ENCODE measurements around the gene CAPZB.

CAPZB gene

DNA sequence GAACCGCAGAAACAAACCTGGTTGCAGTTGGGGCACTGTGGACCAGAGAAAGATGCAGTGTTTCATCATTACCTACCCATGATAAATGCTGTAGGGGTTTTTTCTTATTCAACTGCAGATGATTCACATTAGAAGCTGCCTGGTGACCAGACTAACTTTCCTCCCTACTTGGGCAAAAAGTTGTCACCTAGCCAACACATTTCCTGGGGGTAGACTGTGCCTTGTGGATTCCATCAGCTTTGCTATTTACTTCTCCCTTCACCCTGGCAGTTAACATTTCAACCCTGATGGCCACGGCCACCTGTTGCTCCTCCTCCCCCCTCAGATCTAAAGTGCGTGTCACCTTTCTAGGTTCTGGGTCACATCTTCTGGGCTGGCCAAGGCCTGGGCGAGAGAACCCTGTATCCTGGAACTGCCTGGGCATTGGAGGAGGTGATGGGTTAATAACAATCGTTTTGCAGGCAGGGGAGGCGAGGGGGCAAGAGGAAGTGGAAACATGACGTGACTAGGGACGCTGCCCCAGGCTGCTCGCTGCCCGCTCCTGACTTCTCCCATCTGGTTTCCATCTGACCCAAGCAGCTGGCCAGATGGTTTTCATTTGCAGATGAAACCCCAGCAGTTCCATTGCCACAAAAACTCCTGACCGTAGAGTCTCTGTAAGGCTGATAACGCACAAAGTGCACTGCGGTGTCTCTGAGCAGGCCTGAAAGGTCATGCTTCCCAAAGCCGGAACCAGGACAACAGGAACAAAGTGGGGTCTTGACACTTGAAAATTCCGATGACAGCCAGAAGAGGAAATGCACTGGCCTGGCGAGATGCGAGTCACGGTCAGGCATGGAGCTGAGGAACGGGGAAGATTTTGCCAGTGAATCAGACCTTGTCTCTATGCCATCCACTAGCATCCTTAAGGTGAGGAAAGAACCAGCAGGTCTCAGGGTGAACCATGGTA lies 36.6 kb downstream of the CAPZB start:
- DNase-seq (ENCODE audit: low spot score): peak; percentile 83

DNA sequence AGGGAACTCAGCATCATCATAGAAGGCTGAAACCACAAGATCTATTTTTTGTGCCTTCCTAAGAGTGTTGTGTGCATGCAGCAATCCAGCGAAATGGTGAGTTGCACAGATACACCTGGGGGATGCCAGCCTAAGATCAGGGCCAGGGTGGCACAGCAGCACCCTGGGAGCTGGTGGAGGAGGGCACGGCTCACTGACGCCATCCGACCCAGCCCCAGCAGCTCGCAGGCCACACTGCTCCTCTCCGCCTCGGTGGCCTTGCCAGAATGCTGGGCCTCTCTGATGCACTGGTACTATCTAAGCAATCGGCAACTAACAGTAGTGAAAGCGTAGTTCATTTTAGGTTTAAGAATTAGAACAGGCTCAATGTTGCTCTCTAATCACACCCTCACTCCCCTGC lies 37.8 kb downstream of the CAPZB start:
- no peak for DNase-seq (ENCODE audit: low spot score)

DNA sequence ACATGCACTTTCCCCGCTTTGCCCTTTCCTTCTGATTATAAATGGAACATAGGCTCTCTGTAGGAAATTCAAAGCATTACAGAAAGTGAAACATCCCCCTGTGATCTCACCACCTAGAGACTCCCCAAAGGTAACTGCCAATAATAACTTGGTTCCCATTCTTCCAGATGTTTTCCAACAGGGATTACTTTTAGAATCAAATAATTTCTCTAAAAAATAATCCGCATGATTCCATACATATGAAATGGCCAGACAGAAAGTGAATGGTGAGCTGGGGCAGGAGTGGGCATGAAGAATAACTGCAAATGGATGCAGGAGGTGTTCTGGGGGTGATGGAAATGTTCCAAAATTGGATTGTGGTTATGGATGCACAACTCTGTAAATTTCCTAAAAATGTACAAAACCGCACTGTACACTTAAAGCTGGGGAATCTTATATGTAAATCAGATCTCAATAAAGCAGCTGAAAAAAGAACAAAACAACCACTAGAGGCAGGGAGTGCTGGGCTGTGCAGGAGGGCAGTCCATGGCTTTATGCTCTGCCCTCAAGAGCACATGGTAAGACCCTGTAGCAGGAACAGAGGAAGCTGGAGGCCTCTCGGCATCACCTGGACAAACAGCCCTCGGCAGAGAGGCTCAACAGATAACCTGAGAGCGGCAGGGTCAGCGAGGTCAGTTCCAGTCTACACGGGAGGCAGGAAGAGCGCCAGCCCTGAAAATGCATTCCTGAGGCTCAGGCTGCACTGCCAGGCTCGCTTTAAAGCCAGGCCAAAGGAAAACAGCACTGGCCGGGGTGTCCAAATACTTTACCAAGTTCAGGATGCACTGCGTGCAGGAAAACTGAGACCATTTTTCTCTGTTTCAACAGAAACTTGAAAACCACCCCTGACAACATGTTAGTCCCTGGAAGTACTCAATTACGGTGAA lies 39.7 kb downstream of the CAPZB start:
- DNase-seq (ENCODE audit: low spot score): peak; percentile 52

DNA sequence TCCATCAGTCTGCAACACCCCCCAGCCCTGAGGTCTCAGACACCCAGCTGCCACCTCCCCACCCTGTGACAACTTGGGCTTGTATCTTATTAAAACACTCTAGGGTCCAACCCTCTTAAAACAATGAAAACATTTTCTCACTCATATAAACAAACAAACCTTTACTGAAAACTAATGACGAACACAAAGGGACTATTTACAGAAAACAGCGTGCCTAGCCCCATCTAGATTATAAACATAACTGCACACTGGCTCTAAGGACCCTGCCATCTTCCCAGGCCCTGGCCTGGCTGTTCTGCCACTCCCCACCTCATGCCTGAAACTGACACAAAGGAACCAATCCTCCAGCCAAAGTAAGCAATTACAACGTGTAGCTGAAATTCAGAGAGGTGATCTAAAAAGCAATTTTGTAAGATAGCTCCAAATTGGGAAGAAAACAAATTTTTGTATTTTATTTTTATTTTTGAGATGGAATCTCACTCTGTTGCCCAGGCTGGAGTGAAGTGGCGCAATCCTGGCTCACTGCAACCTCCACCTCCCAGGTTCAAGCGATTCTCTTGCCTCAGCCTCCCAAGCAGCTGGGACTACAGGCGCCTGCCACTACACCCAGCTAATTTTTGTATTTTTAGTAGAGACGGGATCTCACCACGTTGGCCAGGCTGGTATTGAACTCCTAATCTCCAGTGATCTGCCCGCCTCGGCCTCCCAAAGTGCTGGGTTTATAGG lies 40.9 kb downstream of the CAPZB start:
- no peak for DNase-seq (ENCODE audit: low spot score)

DNA sequence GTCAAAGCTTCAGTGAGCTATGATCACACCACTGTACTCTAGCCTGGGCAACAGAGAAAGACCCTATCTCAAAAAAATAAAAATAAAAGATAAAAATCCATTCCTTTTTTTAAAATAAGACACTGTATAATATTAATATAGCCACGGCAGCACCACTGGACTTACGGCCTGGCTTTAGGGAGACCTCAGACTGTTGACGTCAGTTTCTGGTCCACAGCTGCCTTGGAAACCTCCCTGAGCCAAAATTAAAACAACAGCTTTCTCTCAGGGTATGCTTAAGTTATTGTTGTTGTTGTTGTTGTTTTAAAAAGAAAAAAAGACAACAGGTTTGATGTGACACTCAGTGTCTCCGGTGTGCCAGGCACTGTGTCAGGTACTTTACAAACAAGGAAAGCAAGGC lies 42.0 kb downstream of the CAPZB start:
- no peak for DNase-seq (ENCODE audit: low spot score)

DNA sequence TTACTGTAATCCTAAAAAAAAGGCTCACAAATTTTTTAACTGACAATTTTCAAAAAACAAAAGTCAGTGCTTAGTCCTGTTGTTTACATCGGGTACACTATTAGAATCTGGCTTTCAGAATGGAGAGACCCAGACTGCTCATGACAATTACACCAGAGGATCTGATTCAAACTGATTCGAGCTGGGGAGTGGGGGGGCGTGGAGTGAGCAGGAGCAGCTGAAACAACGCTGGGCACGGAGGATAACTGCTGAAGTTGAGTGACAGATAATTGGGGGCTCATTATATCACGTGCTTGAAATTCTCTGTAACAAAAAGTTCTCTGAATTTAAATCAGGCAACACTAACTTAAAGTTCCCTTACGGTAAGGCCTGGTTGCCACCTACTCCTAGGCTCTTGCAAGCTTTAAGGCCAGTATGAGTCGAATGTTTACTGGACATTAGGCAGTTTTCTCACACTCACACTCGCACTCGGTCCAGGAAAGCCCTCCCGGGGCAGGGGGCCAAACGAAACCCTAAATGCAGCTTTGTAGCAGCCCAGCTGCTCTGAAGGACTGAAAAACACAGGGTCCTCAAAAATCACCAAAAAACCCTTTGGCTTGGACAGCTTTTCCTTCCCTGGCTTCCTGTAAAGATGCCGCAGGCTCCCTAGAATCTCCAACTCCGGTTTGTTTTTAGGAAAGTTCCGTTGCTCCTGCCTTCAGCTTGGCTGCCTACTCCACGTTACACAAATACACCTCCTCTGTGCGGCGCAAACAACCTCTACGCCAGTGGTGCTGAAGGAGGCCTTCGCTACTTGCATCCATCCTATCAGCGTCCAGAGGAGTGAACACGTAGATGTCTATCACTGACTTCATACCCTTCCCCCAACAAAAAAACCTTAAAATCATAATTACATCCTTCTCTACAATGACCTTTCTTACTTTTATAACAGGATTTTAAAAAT lies 42.9 kb downstream of the CAPZB start:
- DNase-seq (ENCODE audit: low spot score): no peak

DNA sequence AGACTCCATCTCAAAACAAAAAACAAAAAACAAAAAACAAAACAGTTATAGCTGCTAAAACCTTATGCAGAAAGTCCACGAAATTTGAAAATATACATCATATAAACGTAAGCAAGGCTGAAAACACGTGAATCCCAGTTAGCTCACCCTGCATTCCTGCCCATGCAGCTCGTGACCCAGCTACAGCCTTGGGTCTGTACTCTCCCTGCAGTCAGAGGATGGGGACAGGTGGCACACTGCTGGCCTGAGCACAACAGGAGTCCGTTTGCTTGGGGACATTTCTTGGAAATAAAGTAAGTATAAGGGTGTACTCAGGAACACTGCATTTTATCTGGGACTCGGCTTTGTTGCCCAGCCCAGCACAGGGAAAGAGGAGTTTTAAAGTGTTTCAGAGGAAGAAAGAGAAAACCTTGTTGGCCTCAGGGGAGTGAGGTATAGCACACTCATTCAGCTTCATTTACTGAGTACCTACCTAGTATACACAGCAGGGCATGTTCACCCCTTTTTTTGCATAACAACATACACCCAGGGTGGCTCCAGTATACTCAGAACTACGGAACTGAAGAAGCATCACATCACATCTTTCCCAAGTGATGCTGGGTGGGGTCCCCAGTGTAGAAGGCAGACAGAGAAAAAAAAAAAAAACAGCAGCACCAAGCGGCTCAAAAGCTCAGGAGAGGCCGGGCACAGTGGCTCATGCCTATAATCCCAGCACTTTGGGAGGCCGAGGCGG lies 44.1 kb downstream of the CAPZB start:
- no peak for DNase-seq (ENCODE audit: low spot score)

DNA sequence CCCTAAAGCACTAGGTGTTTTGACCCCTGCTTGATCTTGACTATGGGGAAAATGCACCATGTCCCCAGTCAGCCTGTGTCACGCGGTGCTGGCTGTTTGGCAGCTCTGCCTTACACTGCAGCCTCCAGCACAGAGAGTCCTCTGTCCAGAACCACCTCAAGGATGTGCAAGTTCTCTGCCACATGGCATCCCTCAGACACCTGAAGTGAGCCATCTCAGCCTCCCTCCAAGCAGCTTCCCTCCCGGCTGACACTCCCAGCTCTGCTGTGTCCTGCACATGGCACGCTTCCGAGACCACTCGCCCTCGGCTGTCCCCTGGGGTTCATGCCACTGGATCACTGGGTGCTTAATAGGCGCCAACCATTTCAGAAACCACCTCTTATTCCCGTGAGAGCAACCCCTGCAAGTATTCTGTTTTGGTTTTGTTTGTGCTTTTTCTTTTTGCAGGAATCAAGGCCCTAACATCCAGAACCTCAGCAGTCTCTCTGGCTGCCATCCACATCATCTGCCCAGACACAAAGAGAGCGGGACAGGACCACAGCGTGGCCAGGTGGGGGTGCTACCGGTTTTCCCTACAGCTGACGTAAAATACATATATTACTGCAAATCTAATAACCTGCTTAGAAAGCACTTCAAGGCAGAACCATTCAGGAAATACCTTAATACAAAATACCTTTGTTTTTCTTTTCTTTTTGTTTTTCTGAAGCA lies 45.7 kb downstream of the CAPZB start:
- DNase-seq (ENCODE audit: low spot score): no peak

DNA sequence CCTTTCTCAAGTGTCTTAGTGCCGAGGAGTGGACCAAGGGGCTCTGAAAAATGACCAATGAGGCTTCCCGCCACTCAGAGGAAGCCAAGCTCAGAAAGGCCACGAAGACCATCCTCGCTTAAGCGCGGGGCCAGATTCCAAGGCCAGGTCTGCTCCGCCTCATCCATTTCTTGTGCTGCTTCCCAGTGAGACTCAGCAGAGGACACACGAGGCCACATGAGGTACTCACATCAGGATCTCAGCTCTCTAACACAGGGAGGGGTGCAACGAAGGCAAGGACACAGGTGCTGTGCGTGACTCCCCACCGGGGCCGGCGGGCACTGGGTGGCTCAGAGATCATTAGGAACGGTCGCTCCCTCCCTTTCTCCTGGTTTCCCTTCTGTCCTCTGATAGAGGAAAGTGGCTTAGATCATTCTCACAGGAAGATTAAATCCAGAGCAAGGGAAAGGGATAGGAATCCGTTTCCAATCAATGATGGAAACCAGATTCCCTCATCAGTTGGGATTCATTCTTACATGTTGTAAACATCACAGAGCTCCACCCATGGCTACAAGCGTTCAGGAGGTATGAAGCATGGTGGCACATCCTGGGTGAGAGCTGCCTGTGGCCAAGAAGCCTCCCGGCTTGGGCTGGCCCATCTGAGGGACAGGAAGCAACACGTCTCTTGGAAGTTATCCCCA lies 46.7 kb downstream of the CAPZB start:
- DNase-seq (ENCODE audit: low spot score): no peak

DNA sequence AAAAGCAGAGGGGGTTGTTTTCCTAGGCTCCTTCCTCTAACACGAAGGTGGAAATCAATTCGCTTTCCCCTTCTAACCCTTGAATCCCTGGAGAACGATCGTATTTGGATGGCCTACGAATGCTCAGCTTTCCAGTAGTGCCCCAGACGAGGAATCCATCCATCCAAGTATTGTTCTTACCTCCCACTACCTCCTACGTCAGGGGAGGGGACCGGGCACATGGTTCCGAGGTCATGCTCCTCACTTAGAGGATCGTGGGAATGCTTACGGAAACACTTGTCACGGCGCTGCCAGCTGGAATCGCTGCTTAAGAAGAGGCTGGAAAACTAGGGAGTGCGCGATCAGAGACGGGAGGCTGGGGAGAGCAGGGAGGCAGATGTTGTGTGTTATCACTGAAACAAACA lies 47.4 kb downstream of the CAPZB start:
- no peak for DNase-seq (ENCODE audit: low spot score)

DNA sequence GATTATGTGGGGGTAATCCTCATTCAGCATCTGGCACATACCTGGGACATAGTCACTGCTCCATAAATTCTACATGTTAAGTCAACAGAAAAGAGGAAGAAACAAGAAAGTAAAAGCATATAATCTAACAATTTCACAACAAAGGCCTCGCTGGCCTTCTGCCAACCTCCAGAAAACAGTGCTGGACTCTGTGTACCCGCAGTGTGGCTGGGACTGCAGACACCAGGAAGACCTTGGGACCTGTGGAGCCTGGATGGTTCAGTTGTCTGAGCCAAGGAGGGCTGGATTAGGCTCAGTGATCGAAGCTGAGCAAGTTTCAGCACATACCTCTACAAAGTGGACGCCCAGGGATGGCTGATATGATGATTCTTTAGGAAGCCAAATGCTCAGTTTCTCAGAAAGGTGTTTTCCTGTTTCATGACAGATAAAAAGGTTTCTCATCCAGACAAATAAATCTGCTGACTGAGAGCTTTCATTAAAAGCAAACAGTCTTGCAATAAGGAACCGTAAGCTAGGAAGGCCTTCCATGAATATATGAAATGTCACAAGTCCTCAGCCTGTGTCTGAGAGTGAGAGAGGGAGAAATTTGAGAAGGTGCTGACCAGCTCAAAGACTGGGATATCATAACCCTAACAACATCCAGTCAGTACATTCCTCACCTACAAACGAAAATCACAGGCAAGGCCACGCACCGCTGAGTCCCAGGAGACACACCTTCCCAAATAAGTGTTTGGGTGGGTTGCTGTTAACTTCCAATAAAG lies 48.4 kb downstream of the CAPZB start:
- DNase-seq (ENCODE audit: low spot score): no peak

DNA sequence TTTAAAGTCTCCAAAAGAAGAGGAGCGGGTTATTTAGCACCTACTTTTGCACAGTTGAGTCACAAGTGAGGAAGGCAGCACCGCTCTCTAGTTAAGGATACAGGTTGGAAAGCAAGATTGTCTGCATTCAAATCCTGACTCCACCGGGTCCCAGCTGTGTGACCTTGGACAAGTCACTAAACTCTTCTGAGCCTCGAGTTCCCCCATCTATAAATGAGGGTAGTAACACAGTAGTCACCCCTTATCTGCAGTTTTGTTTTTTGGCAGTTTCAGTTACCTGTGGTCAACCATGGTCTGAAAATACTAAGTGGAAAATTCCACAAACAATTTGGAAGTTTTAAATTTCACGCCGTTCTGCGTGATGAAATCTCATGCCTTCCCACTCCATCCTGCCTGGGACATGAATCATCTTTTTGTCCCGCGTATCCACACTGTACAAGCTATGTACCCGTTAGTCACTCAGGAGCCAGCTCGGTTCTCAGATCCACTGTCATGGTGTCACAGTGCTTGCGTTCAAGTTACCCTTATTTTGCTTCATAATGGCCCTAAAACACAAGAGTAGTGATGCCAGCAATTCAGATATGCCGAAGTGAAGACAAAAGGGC lies 49.4 kb downstream of the CAPZB start:
- DNase-seq (ENCODE audit: low spot score): peak; percentile 60

DNA sequence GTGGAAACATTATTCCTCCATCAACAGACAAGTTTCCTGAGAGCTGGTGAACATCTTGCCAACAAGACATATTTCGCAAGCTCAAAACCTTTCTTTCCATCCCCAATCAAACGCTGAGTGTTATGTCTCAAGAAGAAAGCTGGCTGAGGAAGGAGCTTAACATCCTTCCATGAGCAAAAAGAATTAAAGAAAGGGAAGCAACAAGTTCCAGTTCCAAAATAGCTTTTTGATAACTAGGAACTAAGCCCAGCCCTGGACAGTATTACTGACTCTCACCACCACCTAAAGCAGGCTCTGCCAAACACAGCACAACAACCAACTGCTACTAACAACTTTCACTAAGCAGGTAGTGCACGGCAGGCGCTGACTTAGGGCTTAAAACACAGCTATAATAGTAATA lies 50.2 kb downstream of the CAPZB start:
- peak; percentile 58 for DNase-seq (ENCODE audit: low spot score)

DNA sequence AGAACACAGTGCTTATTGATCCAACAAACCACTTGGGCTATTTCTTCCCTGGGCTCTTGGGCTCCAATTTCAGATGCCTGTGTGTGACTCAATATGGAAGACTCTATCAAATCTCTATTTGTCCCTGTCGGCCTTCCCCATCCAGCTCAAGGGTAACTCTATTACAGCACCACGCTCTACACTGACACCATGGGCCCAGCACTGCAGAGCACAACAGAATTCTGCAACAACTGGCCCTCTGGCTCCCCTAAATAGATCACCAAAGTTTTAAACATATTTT lies 51.7 kb downstream of the CAPZB start:
- no peak for DNase-seq (ENCODE audit: low spot score)

DNA sequence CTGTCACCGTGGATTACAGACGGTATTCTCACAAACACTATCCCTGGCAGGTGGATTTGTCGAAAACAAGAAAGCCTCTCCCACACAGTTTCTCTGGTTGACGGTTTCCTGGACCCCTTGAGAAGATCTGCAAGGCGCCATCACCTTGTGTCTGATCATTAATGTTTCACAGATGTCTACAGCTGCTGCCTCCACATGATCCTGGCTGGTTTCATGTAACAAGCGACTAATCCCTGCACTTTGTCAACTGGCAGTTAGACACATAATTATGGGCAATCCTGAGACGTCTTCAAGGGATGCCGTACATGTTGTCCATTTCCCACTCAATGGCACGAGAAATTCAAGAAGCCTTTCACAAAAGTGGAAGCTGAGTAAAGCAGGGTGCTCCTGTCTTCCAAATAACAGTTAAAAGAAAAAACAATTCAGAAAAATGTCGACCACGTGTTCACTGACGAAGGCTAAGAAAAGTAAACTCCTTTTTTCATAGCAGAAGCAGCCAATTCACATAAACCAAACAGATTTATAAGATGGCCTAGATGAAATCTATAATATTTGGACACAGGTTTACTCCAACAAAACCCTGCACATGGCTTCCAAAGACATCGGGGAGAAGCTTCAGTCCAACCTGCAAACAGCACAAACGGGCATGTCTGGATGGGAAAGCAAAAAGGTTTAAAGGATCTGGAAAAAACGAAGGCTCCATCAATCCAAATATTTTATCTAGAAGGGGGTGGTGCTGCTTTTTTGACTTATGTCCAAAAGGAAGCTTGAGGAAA lies 52.2 kb downstream of the CAPZB start:
- no peak for DNase-seq (ENCODE audit: low spot score)

DNA sequence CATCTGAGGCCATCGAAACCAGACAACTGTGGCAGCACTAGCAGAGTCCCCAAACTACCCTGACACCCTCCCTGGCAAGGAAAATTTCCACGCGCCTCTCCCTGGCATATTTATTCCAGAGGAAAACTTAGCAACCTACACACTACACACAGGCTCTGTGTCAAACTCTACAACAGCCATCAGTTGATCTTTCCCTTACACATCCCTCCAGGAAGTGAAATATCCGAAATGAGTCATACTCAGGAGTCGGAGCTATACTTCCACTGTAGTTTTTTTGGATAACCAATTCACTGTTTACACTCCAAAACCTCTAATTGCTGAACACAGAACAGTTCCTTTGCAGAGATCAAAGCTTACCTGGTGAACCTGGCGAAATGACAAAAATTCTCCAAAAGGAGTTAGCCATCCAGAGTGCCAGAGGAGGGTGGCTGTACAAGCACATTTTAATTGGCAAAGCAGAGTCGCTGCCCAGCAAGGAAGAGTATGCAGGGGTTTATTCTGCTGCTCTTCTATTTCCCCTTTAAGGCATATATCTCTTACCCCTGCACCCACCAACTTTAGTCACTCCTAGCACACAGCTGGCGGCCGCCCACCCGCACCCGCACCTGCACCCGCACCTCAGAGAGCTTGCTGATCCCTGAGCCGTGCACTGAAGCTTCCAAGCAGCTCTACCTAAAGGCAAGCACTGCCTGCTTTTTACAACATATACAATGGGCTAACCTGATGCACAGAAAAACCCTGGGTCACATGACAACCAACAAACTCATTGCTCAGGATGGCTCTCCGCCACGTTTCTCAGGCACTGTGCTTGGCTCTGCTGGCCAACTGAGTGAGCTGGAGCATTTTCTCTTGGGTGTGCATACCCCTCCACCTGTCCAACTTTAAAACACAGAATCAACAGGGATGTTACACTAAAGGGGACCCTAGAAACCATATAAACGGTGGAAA lies 54.9 kb downstream of the CAPZB start:
- DNase-seq (ENCODE audit: low spot score): peak; percentile 58
